C4-2B (cell line): Measurements from ENCODE around the gene XPO4.

Experiments
- CTCF ChIP-seq: fragments of 450-650 bp; conservative IDR thresholded peaks from 2 replicates; pipeline ENCODE4 v1.5.1; 2017; ENCODE audit warnings: mild to moderate bottlenecking
- ZFX ChIP-seq: fragments of 450-650 bp; IDR thresholded peaks from 2 replicates; pipeline ENCODE4 v1.6.1; 2017

DNA sequence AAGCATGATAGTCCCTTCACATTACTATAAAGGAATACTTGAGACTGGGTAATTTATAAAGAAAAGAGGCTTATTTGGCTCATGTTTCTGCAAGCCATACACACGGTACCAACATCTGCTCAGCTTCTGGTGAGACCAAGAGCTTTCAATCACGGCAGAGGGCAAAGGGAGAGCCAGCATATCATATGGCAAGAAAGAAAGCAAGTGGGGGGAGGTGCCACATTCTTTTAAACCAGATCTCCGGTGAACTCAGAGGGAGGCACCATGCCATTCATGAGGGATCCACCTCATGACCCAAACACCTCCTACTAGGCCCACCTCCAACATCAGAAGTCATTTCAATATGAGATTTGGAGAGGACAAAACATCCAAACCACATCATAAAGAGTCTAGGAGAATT, 20.3 kb downstream of the XPO4 start:
- no peak for TF ChIP-seq CTCF
- no peak for TF ChIP-seq ZFX
